ENCODE measurements around the gene RAB11FIP3.

The RAB11FIP3 gene

DNA sequence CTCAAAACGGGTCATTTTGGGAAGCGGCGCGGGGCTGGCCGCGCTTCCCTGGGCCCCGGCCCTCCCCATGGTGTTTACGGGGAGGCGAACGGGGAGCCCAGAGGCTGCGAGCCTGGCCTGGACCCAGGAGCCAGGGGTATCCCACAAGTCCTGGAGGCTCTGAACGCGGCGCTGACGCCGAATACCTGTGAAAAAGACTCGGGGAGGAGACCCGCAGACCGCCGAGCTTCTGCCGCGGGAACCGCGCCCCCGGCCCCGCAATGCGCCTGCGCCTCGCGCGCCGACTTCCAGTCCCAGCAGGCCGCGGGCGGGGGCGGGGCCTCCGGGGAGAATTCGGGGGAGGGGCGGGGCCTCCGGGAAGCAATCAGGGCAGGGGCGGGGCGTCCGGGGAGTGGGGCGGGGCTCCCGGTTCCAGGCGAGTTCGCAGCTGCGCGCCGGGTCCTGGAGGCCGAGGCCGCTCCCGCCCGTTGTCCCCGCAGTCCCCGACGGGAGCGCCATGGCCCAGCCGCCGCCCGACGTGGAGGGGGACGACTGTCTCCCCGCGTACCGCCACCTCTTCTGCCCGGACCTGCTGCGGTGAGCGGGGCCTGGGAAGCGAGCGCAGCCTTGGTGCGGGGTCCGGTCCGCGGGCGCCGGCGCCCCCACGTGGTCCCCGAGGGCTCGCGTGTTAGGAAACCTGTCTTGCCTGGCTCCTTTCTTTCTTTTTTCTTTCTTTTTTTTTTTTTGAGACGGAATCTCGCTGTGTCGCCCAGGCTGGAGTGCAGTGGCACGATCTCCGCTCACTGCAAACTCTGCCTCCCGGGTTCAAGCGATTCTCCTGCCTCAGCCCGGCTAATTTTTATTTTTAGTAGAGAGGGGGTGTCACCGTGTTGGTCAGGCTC, 23.7 kb upstream of the RAB11FIP3 start, which contains the start of gene DECR2:
Gene DECR2, plus strand, starts transcription at position 418 of the 881 bp plus-strand sequence. Its CDS starts 79 bp downstream, at position 497.
- H3K4me3 ChIP-seq (ENCODE audit: low read length) = peak within 1 kb of the TSS; percentile 81
- TF ChIP-seq, protein P1, sequence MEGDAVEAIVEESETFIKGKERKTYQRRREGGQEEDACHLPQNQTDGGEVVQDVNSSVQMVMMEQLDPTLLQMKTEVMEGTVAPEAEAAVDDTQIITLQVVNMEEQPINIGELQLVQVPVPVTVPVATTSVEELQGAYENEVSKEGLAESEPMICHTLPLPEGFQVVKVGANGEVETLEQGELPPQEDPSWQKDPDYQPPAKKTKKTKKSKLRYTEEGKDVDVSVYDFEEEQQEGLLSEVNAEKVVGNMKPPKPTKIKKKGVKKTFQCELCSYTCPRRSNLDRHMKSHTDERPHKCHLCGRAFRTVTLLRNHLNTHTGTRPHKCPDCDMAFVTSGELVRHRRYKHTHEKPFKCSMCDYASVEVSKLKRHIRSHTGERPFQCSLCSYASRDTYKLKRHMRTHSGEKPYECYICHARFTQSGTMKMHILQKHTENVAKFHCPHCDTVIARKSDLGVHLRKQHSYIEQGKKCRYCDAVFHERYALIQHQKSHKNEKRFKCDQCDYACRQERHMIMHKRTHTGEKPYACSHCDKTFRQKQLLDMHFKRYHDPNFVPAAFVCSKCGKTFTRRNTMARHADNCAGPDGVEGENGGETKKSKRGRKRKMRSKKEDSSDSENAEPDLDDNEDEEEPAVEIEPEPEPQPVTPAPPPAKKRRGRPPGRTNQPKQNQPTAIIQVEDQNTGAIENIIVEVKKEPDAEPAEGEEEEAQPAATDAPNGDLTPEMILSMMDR (conservative IDR thresholded peaks at IDR 0.05; ENCODE audit: low read depth, low read length) = peak; percentile 42

DNA sequence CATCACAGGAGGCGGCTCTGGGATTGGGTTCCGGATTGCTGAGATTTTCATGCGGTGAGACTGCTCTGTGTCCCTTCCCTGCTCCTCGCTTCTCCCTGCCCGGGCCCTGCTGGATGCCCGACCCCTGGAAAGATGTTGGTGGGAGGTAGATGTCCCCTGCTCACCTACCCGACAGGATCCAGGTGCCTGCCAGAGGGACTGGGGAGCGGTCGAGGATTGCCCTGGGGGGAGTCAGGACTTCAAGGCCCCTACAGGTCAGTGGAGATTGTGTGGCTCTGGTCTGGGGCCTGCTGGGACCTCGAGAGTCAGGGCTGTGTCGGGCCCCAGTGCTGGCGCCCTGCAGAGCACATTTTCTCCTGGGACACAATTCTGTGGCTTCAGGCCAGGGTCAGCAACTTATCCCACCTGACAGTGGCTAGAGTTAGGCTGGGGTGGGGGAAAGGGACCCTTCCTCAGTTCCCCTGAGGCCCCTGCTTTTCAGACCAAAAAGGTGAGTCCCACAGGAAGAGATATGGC, 20.4 kb upstream of the RAB11FIP3 start:
- DNase-seq (ENCODE audit: low read depth) = no peak
- TF ChIP-seq, protein P1 (conservative IDR thresholded peaks at IDR 0.05; ENCODE audit: low read depth, low read length) = no peak
- no peak overlapping the region for H3K4me3 ChIP-seq (ENCODE audit: low read length)

More for the DNA sequence above, 23.7 kb upstream of the RAB11FIP3 start, which contains the start of gene DECR2:
- DNase-seq (ENCODE audit: low read depth) = no peak

DNA sequence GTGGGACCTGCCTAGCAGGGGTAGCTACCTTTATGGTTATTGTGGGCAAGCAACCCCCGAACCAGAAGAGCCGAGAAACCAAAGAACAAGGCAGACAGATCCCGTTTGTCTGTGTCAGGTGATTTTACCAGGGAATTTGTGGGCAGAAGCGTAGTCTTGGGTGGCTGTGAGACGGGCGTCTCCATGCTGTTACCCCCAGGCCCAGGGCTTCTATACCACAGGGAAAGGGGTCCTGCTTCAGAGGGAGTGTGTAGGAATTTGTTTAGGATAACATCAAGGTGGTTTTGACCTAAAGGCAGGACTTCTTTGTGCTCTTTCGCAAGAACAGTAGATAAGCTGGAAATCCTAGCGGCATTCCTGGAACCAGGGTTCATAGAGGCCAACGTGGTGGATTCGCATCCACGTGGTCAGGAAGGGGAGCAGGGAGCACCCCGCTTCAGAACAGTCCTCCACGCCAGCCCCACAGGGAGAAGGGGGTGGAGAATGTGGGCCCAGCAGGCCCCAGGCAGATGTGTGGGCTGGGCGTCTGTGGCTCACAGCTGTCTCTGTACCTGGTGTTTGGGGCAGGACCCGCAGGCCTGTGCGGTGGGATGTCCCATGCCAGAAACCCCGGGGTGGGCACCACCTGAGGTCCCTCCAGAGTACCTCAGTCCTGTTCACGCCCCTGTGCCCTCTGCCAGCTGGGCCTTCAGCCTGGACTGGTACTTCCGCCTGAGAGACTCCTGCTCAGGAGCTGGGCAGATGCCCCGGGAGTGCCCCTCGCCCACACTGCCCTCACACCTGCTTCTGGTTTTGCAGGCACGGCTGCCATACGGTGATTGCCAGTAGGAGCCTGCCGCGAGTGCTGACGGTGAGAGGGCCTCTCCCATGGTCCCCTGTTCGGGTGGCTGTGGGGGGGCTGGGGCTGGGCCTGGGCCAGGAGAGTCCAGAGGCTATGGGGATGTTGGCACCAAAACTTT, 19.6 kb upstream of the RAB11FIP3 start:
- DNase-seq (ENCODE audit: low read depth) = no peak
- TF ChIP-seq, protein P1 (conservative IDR thresholded peaks at IDR 0.05; ENCODE audit: low read depth, low read length) = no peak
- H3K4me3 ChIP-seq (ENCODE audit: low read length) = no peak overlapping the region

GRCh38 chr16:407253-407652, 18.2 kb upstream of the RAB11FIP3 start:
- TF ChIP-seq, protein P1 (conservative IDR thresholded peaks at IDR 0.05; ENCODE audit: low read depth, low read length) = no peak
- DNase-seq (ENCODE audit: low read depth) = no peak
- H3K4me3 ChIP-seq (ENCODE audit: low read length) = no peak overlapping the region

DNA sequence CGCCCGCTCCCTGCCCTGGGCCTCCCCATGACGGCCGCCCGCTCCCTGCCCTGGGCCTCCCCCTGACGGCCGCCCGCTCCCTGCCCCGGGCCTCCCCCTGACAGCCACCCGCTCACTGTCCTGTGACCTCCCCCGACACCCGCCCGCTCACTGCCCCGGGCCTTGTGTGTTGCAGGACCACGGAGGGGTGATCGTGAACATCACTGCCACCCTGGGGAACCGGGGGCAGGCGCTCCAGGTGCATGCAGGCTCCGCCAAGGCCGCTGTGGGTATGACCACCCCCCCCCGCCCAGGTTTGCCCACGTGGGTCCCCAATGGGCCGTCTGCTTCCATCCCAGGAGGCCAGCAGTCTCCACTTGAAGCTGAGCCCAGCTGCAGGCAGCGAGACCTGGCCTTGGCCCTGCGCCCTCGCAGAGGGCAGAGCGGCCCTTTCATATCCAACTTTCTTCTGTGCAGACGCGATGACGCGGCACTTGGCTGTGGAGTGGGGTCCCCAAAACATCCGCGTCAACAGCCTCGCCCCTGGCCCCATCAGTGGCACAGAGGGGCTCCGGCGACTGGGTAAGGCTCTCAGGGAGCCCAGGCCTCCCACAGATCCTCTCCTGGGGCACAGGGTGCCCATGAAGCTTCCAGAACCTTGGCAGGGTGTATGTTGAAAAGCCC, 14.8 kb upstream of the RAB11FIP3 start:
- DNase-seq (ENCODE audit: low read depth) = no peak
- TF ChIP-seq, protein P1 (conservative IDR thresholded peaks at IDR 0.05; ENCODE audit: low read depth, low read length) = no peak
- H3K4me3 ChIP-seq (ENCODE audit: low read length) = no peak overlapping the region

DNA sequence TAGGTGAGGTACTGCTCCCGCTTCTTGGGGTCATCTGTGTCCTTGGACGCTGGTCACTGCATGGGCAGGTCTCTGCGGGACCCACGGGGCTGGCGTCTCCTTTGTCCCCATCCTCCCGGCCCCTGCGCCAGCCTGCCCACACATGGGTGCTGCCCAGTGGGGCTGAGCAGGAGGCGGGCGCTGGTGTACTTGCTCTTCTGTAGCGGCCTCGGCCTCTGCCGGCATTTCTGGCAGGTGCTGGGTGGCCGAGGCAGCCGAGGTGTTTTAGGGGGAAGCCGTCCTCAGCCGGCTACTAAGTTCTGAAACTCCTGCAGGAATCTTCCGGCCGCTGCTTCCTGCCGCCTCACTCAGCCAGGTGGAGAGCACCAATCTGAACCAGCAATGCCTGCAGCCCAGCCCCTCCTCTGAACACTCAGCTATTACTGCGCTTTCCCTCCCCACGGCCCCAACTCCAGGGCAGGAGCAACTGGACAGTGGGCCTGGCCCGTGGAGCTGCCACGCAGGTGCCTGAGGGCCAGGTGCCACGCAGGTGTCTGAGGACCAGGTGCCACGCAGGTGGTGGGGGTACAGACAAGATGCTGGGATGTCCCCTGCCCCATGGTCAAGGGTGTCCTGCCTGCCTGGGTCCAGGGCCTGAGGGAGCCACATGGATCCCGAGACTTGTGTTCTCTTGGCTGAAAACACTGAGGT, 13.7 kb upstream of the RAB11FIP3 start:
- no peak overlapping the region for H3K4me3 ChIP-seq (ENCODE audit: low read length)
- TF ChIP-seq, protein P1 (conservative IDR thresholded peaks at IDR 0.05; ENCODE audit: low read depth, low read length) = no peak
- no peak for DNase-seq (ENCODE audit: low read depth)
